ENCODE data around the gene RPL18. TPM values are rescaled to one million over a fixed set of nuclear protein-coding genes. Genes with fewer than 3 reads are reported as not detected.

The RPL18 gene
- total RNA-seq, 2 experiments from 2014 or later, result 1,968 to 2,008 TPM

DNA sequence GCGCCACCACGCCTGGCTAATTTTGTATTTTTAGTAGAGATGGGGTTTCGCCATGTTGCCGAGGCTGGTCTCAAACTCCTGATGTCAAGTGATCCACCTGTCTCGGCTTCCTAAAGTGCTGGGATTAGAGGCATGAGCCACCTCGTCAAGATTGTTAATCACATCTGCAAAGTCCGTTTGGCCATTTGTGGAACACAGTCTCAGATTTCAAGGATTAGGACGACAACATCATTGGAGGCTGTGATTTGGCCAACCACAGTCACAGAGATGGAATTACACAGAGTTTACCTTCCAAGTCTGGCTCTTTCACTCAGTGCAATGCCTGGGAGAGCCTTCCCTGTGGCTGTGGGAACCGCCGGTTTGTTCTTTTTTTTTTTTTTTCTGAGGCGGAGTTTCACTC lies 49.2 kb downstream of the RPL18 start:
- H3K27ac Mint-ChIP-seq, result no peak overlapping the region

DNA sequence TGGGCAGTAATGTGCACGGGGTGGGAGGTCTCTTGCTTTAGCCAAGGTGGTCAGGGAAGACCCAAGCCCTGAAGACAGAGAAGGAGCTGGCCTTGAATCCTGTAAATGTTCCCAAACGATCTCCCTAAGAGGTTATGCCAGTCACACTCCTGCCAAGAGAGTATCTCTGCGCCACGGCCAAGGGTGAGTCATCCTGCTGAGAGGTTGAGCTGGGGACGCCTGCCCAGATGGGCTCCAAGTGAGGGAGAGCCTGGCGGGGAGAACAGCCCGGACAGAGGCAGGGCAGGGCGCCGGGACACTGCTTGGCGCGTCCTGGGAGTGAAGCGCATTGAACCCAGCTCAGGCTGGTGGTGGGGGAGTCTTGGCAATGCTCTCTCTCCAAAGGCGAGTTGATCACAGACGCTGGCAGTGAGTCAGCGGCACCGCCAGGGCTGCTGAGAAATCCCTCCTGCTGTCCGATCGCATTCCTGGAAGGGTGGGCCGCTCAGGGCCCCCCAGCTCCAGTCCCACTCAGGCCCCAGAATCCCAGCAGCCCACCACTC lies 50.6 kb downstream of the RPL18 start:
- Mint-ChIP-seq H3K4me1 (no peaks in the 10 kb centered on the region), H3K4me3 (no peak overlapping the region), H3K9me3 (no peaks in the 10 kb centered on the region), H3K27me3 (peaks cover 21% of the 10 kb centered on the region), H3K36me3 (no peaks in the 10 kb centered on the region), H3K27ac (no peak overlapping the region)
- no peak for DNase-seq

More for the DNA sequence above, 49.2 kb downstream of the RPL18 start:
- H3K9me3 Mint-ChIP-seq, result no peaks in the 10 kb centered on the region
- H3K27me3 Mint-ChIP-seq, result peaks cover 21% of the 10 kb centered on the region
- H3K36me3 Mint-ChIP-seq, result no peaks in the 10 kb centered on the region
- no peak overlapping the region for H3K4me3 Mint-ChIP-seq
- no peak for DNase-seq
- no peaks in the 10 kb centered on the region for H3K4me1 Mint-ChIP-seq

Other genes with a start within 250 kb of the RPL18 start
- gene KDELR1, start 227.6 kb downstream of the RPL18 start, total RNA-seq, result 10 to 100 TPM; 72.5 to 73.9 TPM
- gene GRIN2D, start 225.5 kb downstream of the RPL18 start, total RNA-seq, result under 1 TPM; 0.28 to 0.29 TPM
- gene GRWD1, start 173.2 kb downstream of the RPL18 start, total RNA-seq, result 10 to 100 TPM; 91.1 to 98.5 TPM
- 1 to 10 TPM; 1.4 to 1.5 TPM for gene KCNJ14, start 163.6 kb downstream of the RPL18 start, total RNA-seq
- 10 to 100 TPM; 18.2 to 21.7 TPM for gene CYTH2, start 149.8 kb downstream of the RPL18 start, total RNA-seq
- gene LMTK3, start 107.3 kb downstream of the RPL18 start, total RNA-seq, result 1 to 10 TPM; 2.2 to 2.8 TPM
- gene SULT2B1, start 67.0 kb downstream of the RPL18 start, total RNA-seq, result not detected
- not detected for gene SPACA4, start 12.4 kb downstream of the RPL18 start, total RNA-seq
- 1 to 10 TPM; 4.4 TPM for gene FAM83E, start 4.1 kb downstream of the RPL18 start, total RNA-seq
- 10 to 100 TPM; 36.7 to 40.8 TPM for gene SPHK2, start 328 bp upstream of the RPL18 start, total RNA-seq
- gene DBP, start 18.2 kb upstream of the RPL18 start, total RNA-seq, result 10 to 100 TPM in 1 of 2 experiments, 1 to 10 TPM in 1; 9.3 to 10.1 TPM
- 10 to 100 TPM; 11.9 to 14.1 TPM for gene CA11, start 27.0 kb upstream of the RPL18 start, total RNA-seq
- under 1 TPM; 0.21 to 0.24 TPM for gene NTN5, start 53.8 kb upstream of the RPL18 start, total RNA-seq
- gene FUT2, start 76.8 kb upstream of the RPL18 start, total RNA-seq, result not detected
- under 1 TPM; 0.41 to 0.46 TPM for gene MAMSTR, start 100.5 kb upstream of the RPL18 start, total RNA-seq
- gene RASIP1, start 121.4 kb upstream of the RPL18 start, total RNA-seq, result under 1 TPM; 0.40 to 0.49 TPM
- not detected for gene IZUMO1, start 127.7 kb upstream of the RPL18 start, total RNA-seq
- gene FUT1, start 133.5 kb upstream of the RPL18 start, total RNA-seq, result under 1 TPM; 0.06 to 0.12 TPM
- gene FGF21, start 136.3 kb upstream of the RPL18 start, total RNA-seq, result not detected
- gene BCAT2, start 191.9 kb upstream of the RPL18 start, total RNA-seq, result 10 to 100 TPM; 62.6 to 63.6 TPM
- under 1 TPM; 0.35 to 0.66 TPM for gene HSD17B14, start 217.3 kb upstream of the RPL18 start, total RNA-seq
- gene PLEKHA4, start 249.4 kb upstream of the RPL18 start, total RNA-seq, result 1 to 10 TPM; 5.8 to 7.6 TPM

Data from activated naive CD8-positive, alpha-beta T cell treated with anti-CD3 and anti-CD28 coated beads for 36 hours (primary cell).